Activated CD4-positive, alpha-beta T cell treated with anti-CD3 and anti-CD28 coated beads, Interleukin-2, amount 10 ng/mL, durations not matched to agents 7 days and 5 days (primary cell): ENCODE results near the gene CGN. TPM values are rescaled to one million over a fixed set of nuclear protein-coding genes. Genes with fewer than 3 reads are reported as not detected.

Source experiments
- CTCF ChIA-PET: fragments of 350-600 bp; sonication (Branson Sonifier 250); formaldehyde crosslinking; loops from one replicate; lab custom pipeline; 2021; ENCODE audit warnings: antibody characterized with exemption; lab: Charles Lee
- POLR2A ChIA-PET: fragments of 350-600 bp; sonication (Branson Sonifier 250); formaldehyde crosslinking; loops from one replicate; lab custom pipeline; 2021; ENCODE audit warnings: antibody characterized with exemption; lab: Charles Lee
- DNase-seq: peaks from one replicate; pipeline ENCODE4 v3.0.0-alpha.2; 2020
- H3K27ac Mint-ChIP-seq: one replicate; pipeline ENCODE4 v1.8.0; 2021; ENCODE audit warnings: mild to moderate bottlenecking, moderate library complexity, mixed read lengths
- H3K27me3 Mint-ChIP-seq: one replicate; pipeline ENCODE4 v1.8.0; 2021; ENCODE audit warnings: mixed read lengths
- H3K36me3 Mint-ChIP-seq: one replicate; pipeline ENCODE4 v1.8.0; 2021; ENCODE audit warnings: low read depth, mixed read lengths
- H3K4me1 Mint-ChIP-seq: one replicate; pipeline ENCODE4 v1.8.0; 2021; ENCODE audit warnings: mixed read lengths
- H3K4me3 Mint-ChIP-seq: one replicate; pipeline ENCODE4 v1.8.0; 2021; ENCODE audit warnings: mild to moderate bottlenecking, moderate library complexity, mixed read lengths
- H3K9me3 Mint-ChIP-seq: one replicate; pipeline ENCODE4 v1.8.0; 2021; ENCODE audit warnings: mixed read lengths
- total RNA-seq, 2 experiments: library from RNA; stranded (reverse); gene quantifications; one replicate each; pipeline ENCODE4 v1.2.3, GENCODE V29; 2021

CGN gene, protein sequence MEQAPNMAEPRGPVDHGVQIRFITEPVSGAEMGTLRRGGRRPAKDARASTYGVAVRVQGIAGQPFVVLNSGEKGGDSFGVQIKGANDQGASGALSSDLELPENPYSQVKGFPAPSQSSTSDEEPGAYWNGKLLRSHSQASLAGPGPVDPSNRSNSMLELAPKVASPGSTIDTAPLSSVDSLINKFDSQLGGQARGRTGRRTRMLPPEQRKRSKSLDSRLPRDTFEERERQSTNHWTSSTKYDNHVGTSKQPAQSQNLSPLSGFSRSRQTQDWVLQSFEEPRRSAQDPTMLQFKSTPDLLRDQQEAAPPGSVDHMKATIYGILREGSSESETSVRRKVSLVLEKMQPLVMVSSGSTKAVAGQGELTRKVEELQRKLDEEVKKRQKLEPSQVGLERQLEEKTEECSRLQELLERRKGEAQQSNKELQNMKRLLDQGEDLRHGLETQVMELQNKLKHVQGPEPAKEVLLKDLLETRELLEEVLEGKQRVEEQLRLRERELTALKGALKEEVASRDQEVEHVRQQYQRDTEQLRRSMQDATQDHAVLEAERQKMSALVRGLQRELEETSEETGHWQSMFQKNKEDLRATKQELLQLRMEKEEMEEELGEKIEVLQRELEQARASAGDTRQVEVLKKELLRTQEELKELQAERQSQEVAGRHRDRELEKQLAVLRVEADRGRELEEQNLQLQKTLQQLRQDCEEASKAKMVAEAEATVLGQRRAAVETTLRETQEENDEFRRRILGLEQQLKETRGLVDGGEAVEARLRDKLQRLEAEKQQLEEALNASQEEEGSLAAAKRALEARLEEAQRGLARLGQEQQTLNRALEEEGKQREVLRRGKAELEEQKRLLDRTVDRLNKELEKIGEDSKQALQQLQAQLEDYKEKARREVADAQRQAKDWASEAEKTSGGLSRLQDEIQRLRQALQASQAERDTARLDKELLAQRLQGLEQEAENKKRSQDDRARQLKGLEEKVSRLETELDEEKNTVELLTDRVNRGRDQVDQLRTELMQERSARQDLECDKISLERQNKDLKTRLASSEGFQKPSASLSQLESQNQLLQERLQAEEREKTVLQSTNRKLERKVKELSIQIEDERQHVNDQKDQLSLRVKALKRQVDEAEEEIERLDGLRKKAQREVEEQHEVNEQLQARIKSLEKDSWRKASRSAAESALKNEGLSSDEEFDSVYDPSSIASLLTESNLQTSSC
- total RNA-seq: under 1 TPM; 0.17 to 0.30 TPM

DNA sequence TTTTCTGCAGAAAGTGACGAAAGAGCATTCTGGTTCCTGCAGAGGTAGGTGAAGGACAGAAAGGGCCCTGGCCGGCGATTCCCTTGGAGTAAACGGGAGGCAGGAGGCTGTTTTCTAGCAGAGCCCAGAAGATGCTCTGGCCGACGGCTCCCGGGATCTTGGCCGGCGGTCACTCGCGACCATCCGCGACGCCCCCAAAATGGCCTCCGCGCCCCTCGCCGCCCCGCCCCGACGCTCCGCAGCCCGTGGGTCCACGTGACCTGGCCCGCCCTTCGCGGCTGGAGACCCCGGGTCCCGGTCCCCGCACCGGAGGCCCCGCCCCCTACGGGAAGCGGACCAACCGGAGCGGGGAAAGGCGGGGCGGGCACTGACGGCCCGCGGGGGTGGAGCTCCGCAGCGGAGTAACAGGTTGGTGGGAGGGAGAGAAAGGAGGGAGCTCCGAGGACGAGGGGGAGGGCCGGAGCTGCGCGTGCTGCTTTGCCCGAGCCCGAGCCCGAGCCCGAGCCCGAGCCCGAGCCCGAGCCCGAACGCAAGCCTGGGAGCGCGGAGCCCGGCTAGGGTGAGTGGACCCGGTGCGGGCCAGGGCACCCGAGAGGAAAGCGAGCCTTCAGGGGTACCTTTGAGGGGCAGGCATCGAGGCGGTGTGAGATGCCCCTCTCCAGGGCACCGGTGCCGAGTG, at the start of gene CGN:
CGN (plus strand) TSS at position 431 of the 679 bp plus-strand sequence. CDS start 7,133 bp downstream, outside the sequence.
- peak within 1 kb of the TSS; percentile 7 for H3K27ac Mint-ChIP-seq
- peaks cover 5% of the 10 kb centered on the region for H3K27me3 Mint-ChIP-seq
- H3K4me1 Mint-ChIP-seq: peaks cover 29% of the 10 kb centered on the region
- no peaks in the 10 kb centered on the region for H3K9me3 Mint-ChIP-seq
- POLR2A ChIA-PET: no interaction called here
- H3K36me3 Mint-ChIP-seq: no peaks in the 10 kb centered on the region
- DNase-seq: peak; percentile 88
- H3K4me3 Mint-ChIP-seq: peak within 1 kb of the TSS; percentile 74
- CTCF ChIA-PET: interaction anchor here (1.1 to 1.3 kb wide), 3 partner anchors 10 to 17 kb away, joined by 3 to 4 read pairs (median 3); no protein-coding TSS in a partner anchor

DNA sequence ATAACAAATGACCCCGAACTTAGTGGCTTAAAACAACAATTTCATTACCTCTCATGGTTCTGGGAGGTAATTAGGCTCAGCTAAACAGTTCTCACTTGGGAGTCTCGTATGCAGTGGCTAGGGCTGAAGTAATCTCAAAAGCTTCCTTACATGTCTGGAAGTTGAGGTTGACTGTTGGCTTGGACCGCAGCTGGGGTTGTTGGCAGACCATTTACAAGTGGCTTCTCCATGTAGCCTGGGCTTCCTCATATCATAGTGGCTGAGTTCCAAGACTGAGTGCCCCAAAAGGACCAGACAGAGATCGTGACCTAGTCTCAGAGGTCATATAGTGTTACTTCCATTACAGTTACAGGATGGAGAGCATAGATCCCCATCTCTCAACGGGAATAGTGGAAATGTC, 49.5 kb upstream of the CGN start:
- Mint-ChIP-seq H3K4me3 (no peak overlapping the region), H3K27me3 (peaks cover 24% of the 10 kb centered on the region), H3K36me3 (peaks cover 3% of the 10 kb centered on the region), H3K4me1 (peaks cover 21% of the 10 kb centered on the region), H3K27ac (no peak overlapping the region), H3K9me3 (peaks cover 2% of the 10 kb centered on the region)
- no peak for DNase-seq
- ChIA-PET CTCF (interaction anchor here (0.7 to 1.1 kb wide), 2 partner anchors 42 to 78 kb away, joined by 5 to 6 read pairs; partner anchors contain the start of gene TUFT1), POLR2A (no interaction called here)

DNA sequence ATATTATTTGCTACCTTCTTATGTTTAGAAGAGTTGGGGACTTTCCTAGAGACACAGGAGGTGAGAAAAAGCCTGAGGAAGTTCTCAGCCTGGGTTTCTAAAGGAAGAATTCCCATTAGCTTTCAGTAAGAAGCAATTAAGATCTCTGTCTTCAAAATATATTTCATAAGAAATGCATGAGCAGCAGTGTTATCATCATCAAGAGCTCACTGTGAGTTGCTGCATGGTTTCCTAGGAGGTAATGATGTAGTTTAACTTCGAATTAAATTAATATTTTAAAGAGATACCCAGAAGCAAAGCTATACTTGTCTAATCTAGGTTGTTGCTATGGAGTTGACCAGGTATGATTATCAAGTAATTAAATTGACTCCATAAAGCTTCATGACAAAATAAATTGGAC, 46.2 kb upstream of the CGN start:
- POLR2A ChIA-PET: no interaction called here
- Mint-ChIP-seq H3K36me3 (no peaks in the 10 kb centered on the region), H3K27me3 (peaks cover 30% of the 10 kb centered on the region), H3K9me3 (no peaks in the 10 kb centered on the region), H3K4me3 (no peak overlapping the region), H3K27ac (no peak overlapping the region), H3K4me1 (peaks cover 5% of the 10 kb centered on the region)
- CTCF ChIA-PET: interaction anchor here (0.6 to 4.9 kb wide), 3 partner anchors 11 to 37 kb away, joined by 3 to 24 read pairs (median 4); no protein-coding TSS in a partner anchor
- no peak for DNase-seq

DNA sequence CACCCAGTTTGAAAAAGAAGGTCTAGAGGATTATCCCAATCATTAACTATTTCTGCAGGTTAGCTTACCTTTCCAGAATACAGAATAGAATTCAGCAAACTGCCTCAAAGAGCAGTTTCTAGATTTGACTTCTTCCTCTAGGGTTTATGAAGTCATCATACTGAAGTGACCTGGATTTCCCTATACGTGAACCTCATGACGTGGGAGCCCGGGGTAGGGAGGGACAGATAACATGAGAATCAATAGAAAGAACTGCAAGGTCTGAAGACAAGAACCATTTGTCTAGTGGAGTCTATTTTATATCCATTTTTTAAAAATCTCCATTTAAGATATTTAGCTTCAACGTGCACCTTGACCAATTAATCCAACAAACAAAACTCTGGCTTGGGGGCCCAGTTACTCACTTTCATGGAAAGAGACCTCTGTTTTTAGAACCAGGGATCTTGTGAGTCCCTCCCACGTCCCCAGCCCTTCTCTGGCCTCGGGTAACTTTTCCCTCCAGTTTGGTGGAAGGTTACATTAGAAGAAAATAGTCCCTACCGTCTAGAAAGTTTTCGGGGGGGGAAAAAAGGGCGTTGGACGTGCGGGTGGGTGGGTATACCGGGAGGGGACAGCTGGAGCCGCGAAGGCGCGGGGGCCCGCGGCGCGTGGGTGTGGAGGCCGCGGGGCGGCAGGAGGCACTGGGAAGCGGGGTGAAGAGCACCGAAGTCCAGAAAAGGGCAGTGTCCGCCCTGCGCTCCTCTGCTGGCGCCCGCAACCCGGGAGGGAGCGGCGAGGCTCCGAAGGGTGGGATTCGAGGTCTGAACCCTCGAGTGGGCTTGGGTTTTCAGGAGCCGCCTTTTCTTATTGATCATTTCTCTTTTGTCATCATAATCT, 38.1 kb upstream of the CGN start:
- ChIA-PET POLR2A (no interaction called here), CTCF (interaction anchor here (0.6 to 1.9 kb wide), 3 partner anchors 11 to 93 kb away, joined by 3 to 5 read pairs (median 4); no protein-coding TSS in a partner anchor)
- Mint-ChIP-seq H3K27me3 (peaks cover 7% of the 10 kb centered on the region), H3K27ac (peak overlapping the region; percentile 73), H3K4me3 (peak overlapping the region; percentile 62), H3K36me3 (no peaks in the 10 kb centered on the region), H3K9me3 (no peaks in the 10 kb centered on the region), H3K4me1 (peaks cover 13% of the 10 kb centered on the region)
- no peak for DNase-seq

DNA sequence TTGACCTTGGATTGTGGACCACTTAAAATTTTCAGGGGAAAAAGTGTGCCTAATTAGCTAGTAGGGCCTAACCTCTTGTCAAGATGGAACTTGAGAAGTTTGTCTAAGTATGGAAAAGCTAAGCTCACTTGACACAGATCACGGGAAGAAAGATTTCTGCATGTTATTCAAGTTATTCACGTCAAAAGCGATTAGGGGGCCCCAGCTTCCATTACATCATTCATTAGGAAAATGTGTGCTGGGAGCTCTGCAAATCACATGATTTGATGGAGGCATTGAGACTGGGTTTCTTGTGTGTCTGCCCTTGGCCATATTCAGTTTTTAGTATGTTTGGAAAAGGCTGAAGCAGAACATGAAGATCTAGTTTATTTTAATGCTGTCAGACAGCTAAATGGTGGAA, 36.4 kb upstream of the CGN start:
- Mint-ChIP-seq H3K4me3 (no peak overlapping the region), H3K9me3 (no peaks in the 10 kb centered on the region), H3K4me1 (peaks cover 13% of the 10 kb centered on the region), H3K36me3 (no peaks in the 10 kb centered on the region), H3K27ac (no peak overlapping the region), H3K27me3 (peaks cover 5% of the 10 kb centered on the region)
- CTCF ChIA-PET: interaction anchor here (0.6 to 3.9 kb wide), 8 partner anchors 9 to 401 kb away, joined by 3 to 24 read pairs (median 4); no protein-coding TSS in a partner anchor
- DNase-seq: no peak
- POLR2A ChIA-PET: no interaction called here

DNA sequence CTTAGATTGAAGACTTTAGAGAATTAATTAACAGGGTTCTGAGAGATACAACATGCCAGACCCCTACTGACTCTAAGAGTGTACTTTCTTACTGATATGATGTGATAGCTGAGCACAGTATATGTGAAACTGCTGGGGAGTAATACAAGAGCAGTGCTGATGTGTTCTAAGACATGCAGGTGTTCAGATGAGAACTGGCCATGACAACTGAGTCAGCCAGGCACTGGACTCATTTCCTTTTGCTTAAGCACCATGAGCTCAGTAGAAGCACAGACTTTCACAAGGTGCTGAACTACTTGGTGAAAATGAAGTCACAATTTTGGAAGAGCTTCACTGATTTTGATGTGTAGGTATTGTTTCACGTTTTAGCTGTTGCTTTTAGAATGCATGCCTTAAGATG, 36.0 kb upstream of the CGN start:
- no peak for DNase-seq
- Mint-ChIP-seq H3K27ac (no peak overlapping the region), H3K27me3 (peaks cover 5% of the 10 kb centered on the region), H3K36me3 (no peaks in the 10 kb centered on the region), H3K4me3 (no peak overlapping the region), H3K4me1 (peaks cover 13% of the 10 kb centered on the region), H3K9me3 (no peaks in the 10 kb centered on the region)
- CTCF ChIA-PET: interaction anchor here (0.6 to 3.9 kb wide), 7 partner anchors 9 to 401 kb away, joined by 3 to 24 read pairs (median 4); no protein-coding TSS in a partner anchor
- POLR2A ChIA-PET: no interaction called here

DNA sequence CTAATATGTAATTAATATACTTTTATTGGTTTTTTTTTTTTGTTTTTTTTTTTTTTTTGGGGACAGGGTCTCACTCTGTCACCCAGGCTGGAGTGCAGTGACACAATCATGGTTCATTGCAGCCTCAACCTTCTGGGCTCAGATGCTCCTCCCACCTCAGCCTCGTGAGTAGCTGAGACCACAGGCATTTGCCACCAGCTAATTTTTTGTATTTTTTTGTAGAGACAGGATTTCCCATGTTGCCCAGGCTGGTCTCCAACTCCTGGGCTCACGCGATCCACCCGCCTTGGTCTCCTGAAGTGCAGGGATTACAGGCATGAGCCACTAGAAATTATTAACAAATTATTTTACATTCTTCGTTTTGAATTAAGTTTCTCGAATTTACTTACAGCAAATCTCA, 35.1 kb upstream of the CGN start:
- Mint-ChIP-seq H3K4me3 (no peak overlapping the region), H3K4me1 (peaks cover 13% of the 10 kb centered on the region), H3K27ac (no peak overlapping the region), H3K36me3 (no peaks in the 10 kb centered on the region), H3K27me3 (peaks cover 5% of the 10 kb centered on the region), H3K9me3 (peaks cover 3% of the 10 kb centered on the region)
- POLR2A ChIA-PET: no interaction called here
- no peak for DNase-seq
- CTCF ChIA-PET: interaction anchor here (0.7 to 3.9 kb wide), 3 partner anchors 12 to 23 kb away, joined by 4 to 24 read pairs (median 4); no protein-coding TSS in a partner anchor

DNA sequence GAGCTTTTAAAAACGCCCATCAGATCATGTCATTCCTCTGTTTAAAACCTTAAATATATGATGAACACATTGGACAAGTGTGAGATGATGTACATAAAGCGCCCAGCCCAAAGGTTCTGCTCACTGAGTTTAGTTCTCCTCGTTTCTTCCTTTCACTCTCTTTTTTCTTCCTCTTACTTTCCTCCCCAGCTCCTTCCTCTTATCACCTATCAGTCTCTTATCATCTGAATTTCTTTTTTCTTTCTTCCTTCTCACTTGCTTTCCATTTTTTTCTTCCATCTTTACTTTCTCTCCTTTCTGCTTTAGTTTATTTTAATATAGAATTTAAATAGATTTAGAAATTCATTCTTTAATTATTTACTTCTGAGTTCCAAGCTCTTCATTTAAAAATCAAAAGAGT, 34.1 kb upstream of the CGN start:
- H3K27ac Mint-ChIP-seq: no peak overlapping the region
- no peak overlapping the region for H3K4me3 Mint-ChIP-seq
- no peak for DNase-seq
- peaks cover 5% of the 10 kb centered on the region for H3K9me3 Mint-ChIP-seq
- peaks cover 5% of the 10 kb centered on the region for H3K27me3 Mint-ChIP-seq
- ChIA-PET CTCF (interaction anchor here (0.8 to 3.9 kb wide), 2 partner anchors 10 to 13 kb away, joined by 3 to 24 read pairs; no protein-coding TSS in a partner anchor), POLR2A (no interaction called here)
- H3K4me1 Mint-ChIP-seq: peaks cover 13% of the 10 kb centered on the region
- no peaks in the 10 kb centered on the region for H3K36me3 Mint-ChIP-seq

DNA sequence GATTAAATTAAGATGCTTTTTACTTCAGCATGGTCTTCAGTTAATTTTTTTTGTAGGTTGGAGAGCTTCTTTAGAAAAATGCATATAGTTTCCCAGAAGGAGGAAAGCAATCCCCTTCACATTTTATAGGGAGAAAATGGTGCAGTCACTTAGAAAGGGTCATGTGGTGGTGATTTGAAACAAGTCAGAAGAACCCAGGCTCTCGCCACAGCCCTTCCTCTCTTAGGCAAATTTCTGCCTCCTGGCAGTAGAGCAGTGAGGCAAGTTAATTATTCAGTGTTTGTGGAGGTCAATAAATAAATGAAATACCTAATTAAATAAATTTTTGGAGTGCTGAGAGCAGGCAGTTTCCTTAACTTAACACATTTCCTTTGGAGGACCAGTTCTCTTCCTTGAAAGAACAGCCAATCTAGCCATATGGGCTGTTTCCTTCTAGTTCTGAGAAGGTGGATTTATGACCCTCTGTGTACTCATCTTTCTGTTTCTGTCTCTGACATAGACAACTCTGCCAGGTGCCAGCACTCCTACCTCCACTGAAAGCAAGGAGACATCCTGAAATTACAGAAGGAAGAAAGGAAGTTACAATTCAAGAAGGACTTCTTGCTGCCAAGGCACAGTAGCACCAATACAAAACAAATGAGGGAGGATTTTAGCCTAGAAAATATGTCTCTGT, 32.9 kb upstream of the CGN start:
- CTCF ChIA-PET: interaction anchor here (1.6 to 3.9 kb wide), 2 partner anchors 14 to 34 kb away, joined by 3 to 24 read pairs; no protein-coding TSS in a partner anchor
- Mint-ChIP-seq H3K4me1 (peaks cover 7% of the 10 kb centered on the region), H3K9me3 (peaks cover 7% of the 10 kb centered on the region)

DNA sequence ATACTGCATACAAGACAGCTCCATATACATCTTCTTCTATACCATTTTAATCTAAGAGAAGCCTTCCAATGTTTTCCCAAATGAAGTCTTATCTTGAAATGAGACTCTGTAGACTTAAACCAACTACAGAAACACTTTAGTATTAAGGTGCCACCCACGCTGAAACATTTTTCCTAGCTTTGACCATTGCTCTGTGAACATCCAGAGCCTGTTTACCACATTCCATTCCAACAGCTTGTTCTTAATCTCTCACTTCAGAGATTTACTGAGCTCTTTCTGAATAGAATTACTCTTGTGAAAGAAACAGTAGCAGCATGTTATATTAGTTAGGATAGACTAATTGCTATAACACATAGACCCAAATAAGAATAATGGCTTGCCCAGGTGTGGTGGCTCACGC, 32.3 kb upstream of the CGN start:
- Mint-ChIP-seq H3K4me1 (peaks cover 3% of the 10 kb centered on the region), H3K27ac (no peak overlapping the region), H3K9me3 (peaks cover 7% of the 10 kb centered on the region), H3K27me3 (peaks cover 5% of the 10 kb centered on the region), H3K36me3 (no peaks in the 10 kb centered on the region), H3K4me3 (no peak overlapping the region)
- no peak for DNase-seq
- CTCF ChIA-PET: interaction anchor here (1.3 to 1.6 kb wide), 2 partner anchors 10 to 35 kb away, joined by 3 read pairs; no protein-coding TSS in a partner anchor
- POLR2A ChIA-PET: no interaction called here

More for the DNA sequence above, 32.9 kb upstream of the CGN start:
- no peak for DNase-seq
- H3K4me3 Mint-ChIP-seq: no peak overlapping the region
- H3K36me3 Mint-ChIP-seq: no peaks in the 10 kb centered on the region
- no peak overlapping the region for H3K27ac Mint-ChIP-seq
- POLR2A ChIA-PET: no interaction called here
- H3K27me3 Mint-ChIP-seq: peaks cover 5% of the 10 kb centered on the region
